Colonic mucosa (tissue), 4 donors: ENCODE data around the gene SNCAIP. TPM values are rescaled to one million over a fixed set of nuclear protein-coding genes. Genes with fewer than 3 reads are reported as not detected.
"Not testable (repeated sequence)": the region's sequence is repeated elsewhere in the genome, so short reads cannot be mapped to it uniquely, and the experiment has no call there.

Source experiments
- DNase-seq: peaks from one replicate; pipeline ENCODE4 v3.0.0-alpha.2; 2020
- H3K27ac ChIP-seq: fragments of 200-600 bp; one replicate; pipeline ENCODE4 v1.8.0; 2021
- H3K27me3 ChIP-seq: fragments of 200-600 bp; one replicate; pipeline ENCODE4 v1.8.0; 2021
- H3K36me3 ChIP-seq: fragments of 200-600 bp; one replicate; pipeline ENCODE4 v1.8.0; 2021
- H3K4me1 ChIP-seq: fragments of 200-600 bp; one replicate; pipeline ENCODE4 v1.8.0; 2021; ENCODE audit warnings: mild to moderate bottlenecking
- H3K4me3 ChIP-seq: fragments of 200-600 bp; one replicate; pipeline ENCODE4 v1.8.0; 2021
- H3K9ac ChIP-seq, 2 donors: one replicate each; pipeline ENCODE4 v1.7.0; 2013; ENCODE audit warnings: control low read depth in 2 of 2, low read depth in 2 of 2, low read length in 2 of 2
- H3K9me3 ChIP-seq: fragments of 200-600 bp; one replicate; pipeline ENCODE4 v1.8.0; 2021
- intact Hi-C: fragments of 100-400 bp; cut with DNase I; formaldehyde crosslinking; loops from one replicate; pipeline ENCODE4 v1.14.1; 2022
- total RNA-seq, 2 donors: library from RNA; stranded (reverse); fragmentation: NEBNext Ultra II Directional in 1 of 2; extraction: Animal tissue kit (Norgen Biotek cat#: 25700) in 1 of 2; gene quantifications; one replicate each; pipeline ENCODE4 v1.2.1, GENCODE V29; 2021
- TF ChIP-seq, protein P1 (sequence below): fragments of 200-600 bp; IDR thresholded peaks from one replicate; pipeline ENCODE4 v1.8.0; 2022; ENCODE audit warnings: antibody characterized with exemption, mild to moderate bottlenecking
- donor health status: healthy.
- donor health status: DM: no; HTN: no; CAD: no.
- donor health status: DM: no; HTN: no; CAD: no.

The SNCAIP gene
- total RNA-seq, 2 donors from 2014 or later, result 0.84 to 1.3 TPM

DNA sequence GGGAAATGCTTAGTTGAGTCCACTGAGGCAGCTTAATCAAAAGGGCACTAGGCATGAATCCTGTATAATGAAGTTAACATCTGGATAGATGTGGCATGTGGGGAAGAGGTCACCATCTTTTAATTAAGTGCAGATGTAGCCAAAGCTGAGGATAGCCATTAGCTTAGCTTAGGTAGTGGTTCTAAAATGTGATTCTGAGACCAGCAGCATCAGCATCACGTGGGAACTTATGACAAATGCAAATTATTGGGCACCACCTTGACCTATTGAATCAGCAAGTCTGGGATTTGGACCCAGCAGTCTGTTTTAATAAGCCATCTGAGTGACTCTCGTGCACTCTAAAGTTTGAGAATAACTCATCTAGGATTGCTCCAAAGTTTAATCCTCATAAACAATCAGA, 63.8 kb downstream of the SNCAIP start:
- H3K27ac ChIP-seq, result no peak overlapping the region
- TF ChIP-seq, protein P1, sequence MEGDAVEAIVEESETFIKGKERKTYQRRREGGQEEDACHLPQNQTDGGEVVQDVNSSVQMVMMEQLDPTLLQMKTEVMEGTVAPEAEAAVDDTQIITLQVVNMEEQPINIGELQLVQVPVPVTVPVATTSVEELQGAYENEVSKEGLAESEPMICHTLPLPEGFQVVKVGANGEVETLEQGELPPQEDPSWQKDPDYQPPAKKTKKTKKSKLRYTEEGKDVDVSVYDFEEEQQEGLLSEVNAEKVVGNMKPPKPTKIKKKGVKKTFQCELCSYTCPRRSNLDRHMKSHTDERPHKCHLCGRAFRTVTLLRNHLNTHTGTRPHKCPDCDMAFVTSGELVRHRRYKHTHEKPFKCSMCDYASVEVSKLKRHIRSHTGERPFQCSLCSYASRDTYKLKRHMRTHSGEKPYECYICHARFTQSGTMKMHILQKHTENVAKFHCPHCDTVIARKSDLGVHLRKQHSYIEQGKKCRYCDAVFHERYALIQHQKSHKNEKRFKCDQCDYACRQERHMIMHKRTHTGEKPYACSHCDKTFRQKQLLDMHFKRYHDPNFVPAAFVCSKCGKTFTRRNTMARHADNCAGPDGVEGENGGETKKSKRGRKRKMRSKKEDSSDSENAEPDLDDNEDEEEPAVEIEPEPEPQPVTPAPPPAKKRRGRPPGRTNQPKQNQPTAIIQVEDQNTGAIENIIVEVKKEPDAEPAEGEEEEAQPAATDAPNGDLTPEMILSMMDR, result no peak
- intact Hi-C loops, result no loop called here

GRCh38 chr5:122376250-122376649, 64.2 kb downstream of the SNCAIP start:
- Histone ChIP-seq H3K27me3 (no peaks in the 10 kb centered on the region), H3K4me3 (no peak overlapping the region), H3K27ac (no peak overlapping the region), H3K36me3 (no peaks in the 10 kb centered on the region), H3K9ac (no peak overlapping the region), H3K9me3 (no peaks in the 10 kb centered on the region), H3K4me1 (no peaks in the 10 kb centered on the region)
- intact Hi-C loops, result no loop called here
- TF ChIP-seq, protein P1, result no peak
- no peak for DNase-seq

More for the DNA sequence above, 63.8 kb downstream of the SNCAIP start:
- Histone ChIP-seq H3K4me1 (no peaks in the 10 kb centered on the region), H3K4me3 (no peak overlapping the region), H3K27me3 (no peaks in the 10 kb centered on the region), H3K9me3 (no peaks in the 10 kb centered on the region), H3K36me3 (no peaks in the 10 kb centered on the region), H3K9ac (no peak overlapping the region)
- no peak for DNase-seq

GRCh38 chr5:122377026-122377425, 65.0 kb downstream of the SNCAIP start:
- Histone ChIP-seq H3K4me1 (no peaks in the 10 kb centered on the region), H3K27ac (no peak overlapping the region), H3K9me3 (no peaks in the 10 kb centered on the region), H3K27me3 (no peaks in the 10 kb centered on the region), H3K4me3 (no peak overlapping the region), H3K9ac (no peak overlapping the region), H3K36me3 (no peaks in the 10 kb centered on the region)
- intact Hi-C loops, result no loop called here
- DNase-seq, result no peak
- TF ChIP-seq, protein P1, result no peak

DNA sequence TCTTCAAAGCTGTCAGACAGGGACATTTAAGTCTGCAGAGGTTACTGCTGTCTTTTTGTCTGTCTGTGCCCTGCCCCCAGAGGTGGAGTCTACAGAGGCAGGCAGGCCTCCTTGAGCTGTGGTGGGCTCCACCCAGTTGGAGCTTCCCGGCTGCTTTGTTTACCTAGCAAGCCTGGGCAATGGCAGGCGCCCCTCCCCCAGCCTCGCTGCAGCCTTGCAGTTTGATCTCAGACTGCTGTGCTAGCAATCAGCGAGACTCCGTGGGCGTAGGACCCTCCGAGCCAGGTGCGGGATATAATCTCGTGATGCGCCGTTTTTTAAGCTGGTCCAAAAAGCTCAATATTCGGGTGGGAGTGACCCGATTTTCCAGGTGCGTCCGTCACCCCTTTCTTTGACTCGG, 70.9 kb downstream of the SNCAIP start:
- intact Hi-C loops, H3K27ac ChIP-seq, H3K4me3 ChIP-seq, DNase-seq, H3K27me3 ChIP-seq, H3K9me3 ChIP-seq, H3K4me1 ChIP-seq, H3K9ac ChIP-seq, H3K36me3 ChIP-seq: not testable (repeated sequence)

GRCh38 chr5:122384739-122385235, 72.8 kb downstream of the SNCAIP start:
- no peak for DNase-seq
- Histone ChIP-seq H3K27ac (no peak overlapping the region), H3K4me3 (no peak overlapping the region), H3K36me3 (no peaks in the 10 kb centered on the region), H3K4me1 (no peaks in the 10 kb centered on the region), H3K9me3 (no peaks in the 10 kb centered on the region), H3K27me3 (no peaks in the 10 kb centered on the region), H3K9ac (no peak overlapping the region)
- intact Hi-C loops, result no loop called here
- TF ChIP-seq, protein P1, result no peak

- H3K27ac ChIP-seq, result no peak overlapping the region
- no peak overlapping the region for H3K4me3 ChIP-seq
- H3K9ac ChIP-seq, result no peak overlapping the region
- no peaks in the 10 kb centered on the region for H3K27me3 ChIP-seq
- TF ChIP-seq, protein P1, result no peak
- H3K4me1 ChIP-seq, result no peaks in the 10 kb centered on the region
- DNase-seq, result no peak
- H3K36me3 ChIP-seq, result no peaks in the 10 kb centered on the region
- no peaks in the 10 kb centered on the region for H3K9me3 ChIP-seq
- intact Hi-C loops, result no loop called here
Observed at GRCh38 chr5:122385286-122385685, 73.2 kb downstream of the SNCAIP start.
